Stimulated activated CD8-positive, alpha-beta memory T cell treated with anti-CD3 and anti-CD28 coated beads, Interleukin-4, amount 100 ng/mL, for 48 hours (primary cell): Measurements from ENCODE around the gene PC.
"Not testable (repeated sequence)": the region's sequence is repeated elsewhere in the genome, so short reads cannot be mapped to it uniquely, and the experiment has no call there.

Experiments used
- DNase-seq: peaks from one replicate; pipeline ENCODE4 v3.0.0-alpha.2; 2020

Gene PC

GRCh38 chr11:66840317-66841091 lies 117.7 kb downstream of the PC start:
- no peak for DNase-seq

GRCh38 chr11:66835768-66836405 lies 122.3 kb downstream of the PC start:
- DNase-seq = no peak

GRCh38 chr11:66834943-66835342 lies 123.2 kb downstream of the PC start:
- DNase-seq = no peak

DNA sequence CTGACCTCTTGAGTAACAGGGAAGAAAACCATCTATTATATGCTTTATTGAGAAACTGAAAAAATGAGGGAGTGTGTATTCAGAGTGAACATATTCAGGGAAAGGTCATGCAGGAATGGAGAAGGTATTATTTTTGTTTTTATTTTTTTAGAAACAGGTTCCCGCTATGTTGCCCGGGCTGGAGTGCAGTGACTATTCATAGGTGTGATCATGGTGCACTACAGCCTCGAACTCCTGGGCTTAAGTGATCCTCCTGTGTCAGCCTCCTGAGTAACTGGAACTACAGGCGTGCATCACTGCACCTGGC lies 123.7 kb downstream of the PC start:
- no peak for DNase-seq

DNA sequence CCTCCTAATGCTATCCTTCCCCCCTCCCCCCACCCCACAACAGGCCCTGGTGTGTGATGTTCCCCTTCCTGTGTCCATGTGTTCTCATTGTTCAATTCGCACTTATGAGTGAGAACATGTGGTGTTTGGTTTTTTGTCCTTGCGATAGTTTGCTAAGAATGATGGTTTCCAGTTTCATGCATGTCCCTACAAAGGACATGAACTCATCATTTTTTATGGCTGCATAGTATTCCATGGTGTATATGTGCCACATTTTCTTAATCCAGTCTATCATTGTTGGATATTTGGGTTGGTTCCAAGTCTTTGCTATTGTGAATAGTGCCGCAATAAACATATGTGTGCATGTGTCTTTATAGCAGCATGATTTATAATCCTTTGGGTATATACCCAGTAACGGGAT lies 133.6 kb downstream of the PC start:
- not testable (repeated sequence) for DNase-seq

- DNase-seq = no peak
These were observed 134.5 kb downstream of the PC start for GRCh38 chr11:66823700-66824099.

- no peak for DNase-seq
These were observed 137.3 kb downstream of the PC start for GRCh38 chr11:66820901-66821300.

- no peak for DNase-seq
These were observed 137.8 kb downstream of the PC start for GRCh38 chr11:66820381-66820780.

DNA sequence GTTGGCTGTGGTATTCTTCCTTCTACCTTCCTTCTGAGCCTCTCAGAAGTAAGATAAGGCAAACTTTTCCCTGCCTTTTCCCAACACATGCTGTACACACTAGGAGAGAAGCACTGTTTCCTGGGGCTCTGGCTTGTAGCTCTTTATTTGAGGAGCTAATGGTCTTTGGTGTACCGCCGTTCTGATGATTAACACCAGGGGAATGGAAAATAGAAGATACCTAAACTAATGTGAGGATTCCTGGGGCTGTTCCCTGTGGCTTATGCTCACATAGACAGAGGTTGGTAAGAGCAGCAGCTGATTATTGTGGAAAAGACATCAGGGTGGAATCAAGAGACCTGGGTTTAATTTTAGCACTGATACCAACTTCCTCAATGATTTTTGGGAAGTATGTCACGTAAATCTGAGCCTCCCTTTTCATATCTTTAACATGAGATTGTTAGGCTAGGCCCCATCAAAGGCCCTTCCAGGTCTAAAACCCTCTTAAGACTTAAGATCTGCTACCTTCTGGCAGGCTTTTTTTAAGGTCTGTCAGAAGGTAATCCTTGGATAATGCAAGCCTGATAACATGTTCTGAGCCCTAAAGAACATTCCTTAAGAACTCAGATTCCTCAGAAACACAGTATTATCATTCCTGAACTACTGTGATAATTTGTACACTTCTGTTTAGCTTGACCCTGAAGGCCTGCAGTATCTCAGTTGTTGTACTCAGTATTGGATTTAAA lies 139.8 kb downstream of the PC start:
- no peak for DNase-seq

DNA sequence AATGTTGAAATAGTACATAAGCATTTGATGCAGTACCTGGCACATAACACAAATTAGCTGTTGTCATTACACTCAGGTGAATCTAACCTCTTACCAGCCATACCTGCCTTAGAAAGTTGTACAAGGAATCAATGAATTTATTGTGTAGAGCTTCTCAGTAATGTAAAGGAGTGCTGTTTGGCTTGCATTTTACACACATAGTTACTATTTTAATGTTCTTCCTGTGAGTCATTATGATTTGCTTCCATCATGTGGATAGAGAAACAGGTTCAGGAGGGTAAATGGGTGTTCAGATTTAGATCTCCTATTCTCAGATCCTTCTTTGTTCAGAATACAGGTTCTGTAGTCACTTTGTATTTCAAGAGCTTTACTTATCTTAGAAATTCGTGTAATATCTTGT lies 142.5 kb downstream of the PC start:
- DNase-seq = no peak

DNA sequence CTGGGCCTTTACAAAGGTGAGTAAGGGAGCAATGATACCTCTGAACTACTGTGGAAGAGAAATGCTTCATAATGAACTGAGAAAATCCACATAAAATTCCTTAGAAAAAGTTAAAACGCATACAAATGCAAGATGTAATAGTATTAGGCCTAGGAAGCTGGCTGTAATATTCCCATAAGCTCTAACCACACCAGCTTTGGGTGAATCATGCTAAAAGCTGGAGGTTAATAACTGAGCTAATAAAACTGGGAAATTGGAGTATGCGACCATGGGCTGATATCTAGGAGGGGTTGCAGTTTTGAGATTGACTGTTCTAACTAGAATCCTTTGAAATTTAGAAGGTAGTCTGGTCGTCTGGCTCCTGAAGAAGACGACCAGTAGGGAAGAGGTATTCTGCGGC lies 143.5 kb downstream of the PC start:
- no peak for DNase-seq

- DNase-seq = no peak
These were observed 147.5 kb downstream of the PC start for GRCh38 chr11:66810576-66811185.

DNA sequence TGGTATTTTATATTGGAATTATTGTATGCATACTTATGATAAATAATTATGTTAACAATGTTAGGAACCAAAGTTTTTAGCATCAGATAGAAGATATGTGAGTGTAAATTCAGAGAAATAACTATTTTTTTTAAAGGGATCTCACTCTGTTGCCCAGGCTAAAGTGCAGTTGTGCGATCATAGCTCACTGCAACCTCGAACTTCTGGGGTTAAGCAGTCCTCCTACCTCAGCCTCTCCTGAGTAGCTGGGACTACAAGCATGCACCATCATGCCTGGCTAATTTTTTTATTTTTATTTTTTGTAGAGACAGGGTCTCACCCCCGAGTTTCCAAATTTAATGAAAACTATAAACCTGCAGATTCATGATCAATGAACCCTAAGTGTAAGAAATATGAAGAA lies 148.6 kb downstream of the PC start:
- no peak for DNase-seq

- DNase-seq = no peak
These were observed 157.3 kb downstream of the PC start for GRCh38 chr11:66800720-66801428.

GRCh38 chr11:66799815-66800214 lies 158.4 kb downstream of the PC start:
- not testable (repeated sequence) for DNase-seq
